ENCODE results near the gene NEUROG3. TPM values are rescaled to one million over a fixed set of nuclear protein-coding genes. Genes with fewer than 3 reads are reported as not detected.

The NEUROG3 gene
- polyA plus RNA-seq, 2 of the 4 experiments (the other 2 are of a cell fraction) = not detected

DNA sequence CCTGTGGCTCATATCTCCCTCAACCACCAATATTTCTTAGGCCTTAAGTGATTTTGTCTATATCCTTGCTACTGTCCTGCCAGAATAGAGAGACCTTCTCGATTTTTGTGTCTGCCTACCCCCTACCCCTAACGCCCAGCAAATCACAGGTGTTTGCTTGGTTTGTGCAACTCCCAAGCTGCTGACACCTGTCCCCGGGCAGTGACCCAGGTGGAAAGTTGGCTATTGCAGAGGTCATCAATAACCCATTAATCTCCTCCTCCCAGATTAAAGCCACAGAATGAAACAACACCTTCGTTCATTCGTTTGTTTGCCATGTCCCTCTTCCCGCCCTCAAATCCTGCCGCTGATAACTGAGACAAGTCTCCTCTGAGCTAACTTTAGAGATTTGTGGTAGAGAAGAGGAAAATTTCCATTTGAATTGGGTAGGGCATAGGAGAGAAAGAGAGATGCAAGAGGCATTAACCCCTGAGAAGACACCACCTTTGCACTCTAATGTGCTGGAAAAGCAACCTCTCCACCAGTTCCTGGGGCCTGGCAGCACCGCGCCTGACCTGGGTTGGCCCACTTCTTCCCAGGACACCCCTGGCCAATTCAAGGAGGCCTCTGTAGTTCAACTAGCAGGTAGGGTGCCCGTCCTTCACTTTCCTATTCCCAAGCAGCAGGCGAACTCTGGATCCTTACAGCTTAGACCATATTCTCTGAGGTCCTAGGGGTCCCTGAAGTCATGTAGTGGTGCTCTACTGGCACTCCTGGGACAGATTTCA, 3.0 kb downstream of the NEUROG3 start:
- DNase-seq (ENCODE audit: low read depth in 1 of 2, low spot score in 1 of 2) = no peak
- peaks cover 6% of the 10 kb centered on the region; the same call in 1 of the 3 replicates for H3K4me1 ChIP-seq
- no peak overlapping the region for H3K4me2 ChIP-seq
- WGBS (ENCODE audit: missing lambda C conversion rate) = 10% methylated on average over 11 of the region's 11 CpGs
- TF ChIP-seq NR3C1 (IDR thresholded peaks at IDR 0.05) = no peak
- no peak for TF ChIP-seq GATA3 (IDR thresholded peaks at IDR 0.05; ENCODE audit: borderline replicate concordance)
- TF ChIP-seq CBX8 (IDR thresholded peaks at IDR 0.05) = no peak
- TF ChIP-seq MAFK (IDR thresholded peaks at IDR 0.05; ENCODE audit: partially characterized antibody) = no peak
- TF ChIP-seq, protein P1, sequence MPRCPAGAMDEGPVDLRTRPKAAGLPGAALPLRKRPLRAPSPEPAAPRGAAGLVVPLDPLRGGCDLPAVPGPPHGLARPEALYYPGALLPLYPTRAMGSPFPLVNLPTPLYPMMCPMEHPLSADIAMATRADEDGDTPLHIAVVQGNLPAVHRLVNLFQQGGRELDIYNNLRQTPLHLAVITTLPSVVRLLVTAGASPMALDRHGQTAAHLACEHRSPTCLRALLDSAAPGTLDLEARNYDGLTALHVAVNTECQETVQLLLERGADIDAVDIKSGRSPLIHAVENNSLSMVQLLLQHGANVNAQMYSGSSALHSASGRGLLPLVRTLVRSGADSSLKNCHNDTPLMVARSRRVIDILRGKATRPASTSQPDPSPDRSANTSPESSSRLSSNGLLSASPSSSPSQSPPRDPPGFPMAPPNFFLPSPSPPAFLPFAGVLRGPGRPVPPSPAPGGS (IDR thresholded peaks at IDR 0.05) = no peak
- no peak for TF ChIP-seq BHLHE40 (IDR thresholded peaks at IDR 0.05; ENCODE audit: low read depth, low read length)
- TF ChIP-seq EHMT2 (IDR thresholded peaks at IDR 0.05; ENCODE audit: low read depth) = no peak
- TF ChIP-seq ZSCAN20 (CRISPR knock-in tag; IDR thresholded peaks at IDR 0.05) = no peak
- TF ChIP-seq, protein P2, sequence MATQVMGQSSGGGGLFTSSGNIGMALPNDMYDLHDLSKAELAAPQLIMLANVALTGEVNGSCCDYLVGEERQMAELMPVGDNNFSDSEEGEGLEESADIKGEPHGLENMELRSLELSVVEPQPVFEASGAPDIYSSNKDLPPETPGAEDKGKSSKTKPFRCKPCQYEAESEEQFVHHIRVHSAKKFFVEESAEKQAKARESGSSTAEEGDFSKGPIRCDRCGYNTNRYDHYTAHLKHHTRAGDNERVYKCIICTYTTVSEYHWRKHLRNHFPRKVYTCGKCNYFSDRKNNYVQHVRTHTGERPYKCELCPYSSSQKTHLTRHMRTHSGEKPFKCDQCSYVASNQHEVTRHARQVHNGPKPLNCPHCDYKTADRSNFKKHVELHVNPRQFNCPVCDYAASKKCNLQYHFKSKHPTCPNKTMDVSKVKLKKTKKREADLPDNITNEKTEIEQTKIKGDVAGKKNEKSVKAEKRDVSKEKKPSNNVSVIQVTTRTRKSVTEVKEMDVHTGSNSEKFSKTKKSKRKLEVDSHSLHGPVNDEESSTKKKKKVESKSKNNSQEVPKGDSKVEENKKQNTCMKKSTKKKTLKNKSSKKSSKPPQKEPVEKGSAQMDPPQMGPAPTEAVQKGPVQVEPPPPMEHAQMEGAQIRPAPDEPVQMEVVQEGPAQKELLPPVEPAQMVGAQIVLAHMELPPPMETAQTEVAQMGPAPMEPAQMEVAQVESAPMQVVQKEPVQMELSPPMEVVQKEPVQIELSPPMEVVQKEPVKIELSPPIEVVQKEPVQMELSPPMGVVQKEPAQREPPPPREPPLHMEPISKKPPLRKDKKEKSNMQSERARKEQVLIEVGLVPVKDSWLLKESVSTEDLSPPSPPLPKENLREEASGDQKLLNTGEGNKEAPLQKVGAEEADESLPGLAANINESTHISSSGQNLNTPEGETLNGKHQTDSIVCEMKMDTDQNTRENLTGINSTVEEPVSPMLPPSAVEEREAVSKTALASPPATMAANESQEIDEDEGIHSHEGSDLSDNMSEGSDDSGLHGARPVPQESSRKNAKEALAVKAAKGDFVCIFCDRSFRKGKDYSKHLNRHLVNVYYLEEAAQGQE (IDR thresholded peaks at IDR 0.05) = no peak
- no peak for TF ChIP-seq FOSB (CRISPR knock-in tag; IDR thresholded peaks at IDR 0.05)
- no peak for TF ChIP-seq MAZ (IDR thresholded peaks at IDR 0.05; ENCODE audit: borderline replicate concordance, low read depth, low read length)
- no peak for TF ChIP-seq NPAS2 (CRISPR knock-in tag; IDR thresholded peaks at IDR 0.05; ENCODE audit: borderline replicate concordance)
- TF ChIP-seq CBX2 (IDR thresholded peaks at IDR 0.05; ENCODE audit: borderline replicate concordance, low read depth) = no peak
- TF ChIP-seq HDAC2 (IDR thresholded peaks at IDR 0.05) = no peak
- no peak for TF ChIP-seq HOXB13 (CRISPR knock-in tag; IDR thresholded peaks at IDR 0.05; ENCODE audit: low read depth)
- TF ChIP-seq, protein P3, sequence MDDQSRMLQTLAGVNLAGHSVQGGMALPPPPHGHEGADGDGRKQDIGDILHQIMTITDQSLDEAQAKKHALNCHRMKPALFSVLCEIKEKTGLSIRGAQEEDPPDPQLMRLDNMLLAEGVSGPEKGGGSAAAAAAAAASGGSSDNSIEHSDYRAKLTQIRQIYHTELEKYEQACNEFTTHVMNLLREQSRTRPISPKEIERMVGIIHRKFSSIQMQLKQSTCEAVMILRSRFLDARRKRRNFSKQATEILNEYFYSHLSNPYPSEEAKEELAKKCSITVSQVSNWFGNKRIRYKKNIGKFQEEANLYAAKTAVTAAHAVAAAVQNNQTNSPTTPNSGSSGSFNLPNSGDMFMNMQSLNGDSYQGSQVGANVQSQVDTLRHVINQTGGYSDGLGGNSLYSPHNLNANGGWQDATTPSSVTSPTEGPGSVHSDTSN (IDR thresholded peaks at IDR 0.05) = no peak
- POLR2A ChIA-PET = no interaction called here
- no peak overlapping the region for H3K27ac ChIP-seq
- no peak for FAIRE-seq
- H3K4me3 ChIP-seq = no peak overlapping the region
- no peaks in the 10 kb centered on the region for H3K9me3 ChIP-seq
- no peak for ATAC-seq
- CTCF ChIA-PET = interaction anchor here (0.7 to 1.5 kb wide), 2 partner anchors 15 to 55 kb away, joined by 3 to 4 read pairs; no protein-coding TSS in a partner anchor

DNA sequence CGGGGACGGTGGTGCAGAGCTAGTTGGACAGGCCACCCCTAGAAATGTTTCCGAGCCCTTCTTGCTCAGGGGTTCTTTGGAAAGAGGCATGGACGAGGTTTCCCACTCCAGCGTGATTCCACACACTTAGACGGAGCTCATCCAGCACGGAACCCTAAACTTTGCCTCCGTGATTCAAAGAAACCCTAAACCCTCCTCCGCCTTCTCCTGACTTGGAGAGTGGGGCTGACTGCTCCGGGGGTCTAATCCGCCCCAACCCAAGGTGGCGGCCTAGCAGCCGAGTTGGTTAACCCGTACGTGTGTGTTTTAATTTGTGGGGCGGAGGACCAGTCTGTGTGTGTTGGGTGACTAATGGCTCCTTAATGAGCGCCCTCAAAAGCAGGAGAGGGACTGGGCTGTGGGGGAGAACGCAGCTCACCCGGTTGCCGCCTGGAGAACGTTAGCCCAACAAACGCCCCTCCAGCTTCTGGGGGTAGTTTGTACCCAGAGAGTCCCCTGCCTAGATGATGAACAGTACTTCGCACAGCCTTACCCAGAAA, 3.8 kb downstream of the NEUROG3 start:
- FAIRE-seq (no peak), DNase-seq (ENCODE audit: low read depth in 1 of 2, low spot score in 1 of 2) (no peak), ATAC-seq (no peak)
- POLR2A ChIA-PET = no interaction called here
- CTCF ChIA-PET = interaction anchor here (0.7 to 1.1 kb wide), 2 partner anchors 16 kb away, joined by 3 read pairs; no protein-coding TSS in a partner anchor
- H3K27ac ChIP-seq = no peak overlapping the region
- TF ChIP-seq POLR2AphosphoS2 (conservative IDR thresholded peaks at IDR 0.05; ENCODE audit: low read length) (no peak), RFX5 (IDR thresholded peaks at IDR 0.05) (no peak), RARB (CRISPR knock-in tag; IDR thresholded peaks at IDR 0.05) (no peak), FOSL2 (IDR thresholded peaks at IDR 0.05) (no peak), FOSL2 (CRISPR knock-in tag; IDR thresholded peaks at IDR 0.05) (no peak), SREBF2 (IDR thresholded peaks at IDR 0.05) (no peak), CHD4 (IDR thresholded peaks at IDR 0.05; ENCODE audit: borderline replicate concordance) (no peak)
- TF ChIP-seq, protein P4, sequence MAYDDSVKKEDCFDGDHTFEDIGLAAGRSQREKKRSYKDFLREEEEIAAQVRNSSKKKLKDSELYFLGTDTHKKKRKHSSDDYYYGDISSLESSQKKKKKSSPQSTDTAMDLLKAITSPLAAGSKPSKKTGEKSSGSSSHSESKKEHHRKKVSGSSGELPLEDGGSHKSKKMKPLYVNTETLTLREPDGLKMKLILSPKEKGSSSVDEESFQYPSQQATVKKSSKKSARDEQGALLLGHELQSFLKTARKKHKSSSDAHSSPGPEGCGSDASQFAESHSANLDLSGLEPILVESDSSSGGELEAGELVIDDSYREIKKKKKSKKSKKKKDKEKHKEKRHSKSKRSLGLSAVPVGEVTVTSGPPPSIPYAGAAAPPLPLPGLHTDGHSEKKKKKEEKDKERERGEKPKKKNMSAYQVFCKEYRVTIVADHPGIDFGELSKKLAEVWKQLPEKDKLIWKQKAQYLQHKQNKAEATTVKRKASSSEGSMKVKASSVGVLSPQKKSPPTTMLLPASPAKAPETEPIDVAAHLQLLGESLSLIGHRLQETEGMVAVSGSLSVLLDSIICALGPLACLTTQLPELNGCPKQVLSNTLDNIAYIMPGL (CRISPR knock-in tag; IDR thresholded peaks at IDR 0.05; ENCODE audit: borderline replicate concordance) = no peak
- H3K4me1 ChIP-seq = peaks cover 6% of the 10 kb centered on the region; the same call in 1 of the 3 replicates
- H3K4me3 ChIP-seq = no peak overlapping the region
- no peak overlapping the region for H3K4me2 ChIP-seq
- H3K9me3 ChIP-seq = no peaks in the 10 kb centered on the region
- WGBS (ENCODE audit: missing lambda C conversion rate) = 15% methylated on average over 23 of the region's 23 CpGs
